GM21367 (cell line): ENCODE measurements around the gene NKD2.
"Not testable (repeated sequence)": the region's sequence is repeated elsewhere in the genome, so short reads cannot be mapped to it uniquely, and the experiment has no call there.

ENCODE experiments used
- ATAC-seq: cut with Tn5 transposase; IDR thresholded peaks from one replicate; pipeline ENCODE4 v1.9.1; 2021; ENCODE audit not compliant: unreplicated experiment

NKD2 gene

DNA sequence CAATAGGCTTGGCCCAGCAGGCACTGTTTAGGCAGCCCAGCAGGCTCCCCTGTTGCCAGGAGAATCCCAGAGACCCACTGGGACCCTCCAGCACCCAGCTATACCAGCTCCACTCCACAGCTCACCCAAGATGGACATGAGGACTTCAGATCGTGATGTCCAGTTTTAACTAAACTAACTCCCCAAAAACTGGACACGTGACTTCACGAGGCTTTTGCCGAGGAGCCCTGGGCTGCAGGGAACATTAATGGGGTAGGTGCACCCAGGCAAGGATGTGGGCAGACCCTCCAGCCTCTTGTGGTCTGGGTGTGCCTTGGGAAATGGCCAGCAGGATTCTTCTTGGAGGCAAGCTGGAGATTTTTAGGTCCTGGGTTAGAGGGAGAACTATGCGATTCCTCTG, 8.9 kb upstream of the NKD2 start:
- no peak for ATAC-seq

DNA sequence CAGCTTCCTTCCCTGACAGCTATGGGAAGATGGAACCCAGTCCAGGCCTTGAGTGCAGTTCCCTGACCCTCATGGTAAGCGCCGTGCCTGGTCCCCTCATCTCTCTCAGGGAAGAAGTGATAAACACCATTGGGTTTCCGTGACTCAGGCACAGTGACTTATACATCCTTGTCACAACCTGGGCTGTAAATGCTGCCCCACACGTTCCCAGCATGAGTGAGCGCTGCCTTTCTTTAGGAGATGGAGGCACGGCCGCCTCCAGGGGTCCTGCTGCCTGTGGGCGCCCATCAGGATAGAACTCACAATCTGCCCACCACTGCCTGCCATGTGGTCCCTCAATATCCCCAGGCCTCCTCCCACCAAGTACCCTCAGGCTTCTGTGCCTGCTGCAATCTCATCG, 8.3 kb upstream of the NKD2 start:
- ATAC-seq, result no peak

DNA sequence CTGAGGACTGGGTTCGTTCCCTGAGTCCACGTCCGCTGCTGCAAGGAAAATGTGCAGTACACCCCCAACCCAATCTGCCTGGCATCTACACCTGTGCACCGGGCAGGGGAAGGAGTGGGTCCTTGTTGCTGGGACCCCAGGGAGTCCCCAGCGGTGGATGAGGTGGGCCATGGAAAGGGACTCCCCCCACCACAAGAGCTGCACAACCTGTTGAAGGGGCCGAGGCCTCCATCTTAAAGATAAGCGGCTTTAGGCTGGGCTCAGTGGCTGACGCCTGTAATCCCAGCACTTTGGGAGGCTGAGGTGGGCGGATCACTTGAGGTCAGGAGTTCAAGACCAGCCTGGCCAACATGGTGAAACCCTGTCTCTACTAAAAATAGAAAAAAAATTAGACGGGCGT, 7.8 kb upstream of the NKD2 start:
- not testable (repeated sequence) for ATAC-seq

DNA sequence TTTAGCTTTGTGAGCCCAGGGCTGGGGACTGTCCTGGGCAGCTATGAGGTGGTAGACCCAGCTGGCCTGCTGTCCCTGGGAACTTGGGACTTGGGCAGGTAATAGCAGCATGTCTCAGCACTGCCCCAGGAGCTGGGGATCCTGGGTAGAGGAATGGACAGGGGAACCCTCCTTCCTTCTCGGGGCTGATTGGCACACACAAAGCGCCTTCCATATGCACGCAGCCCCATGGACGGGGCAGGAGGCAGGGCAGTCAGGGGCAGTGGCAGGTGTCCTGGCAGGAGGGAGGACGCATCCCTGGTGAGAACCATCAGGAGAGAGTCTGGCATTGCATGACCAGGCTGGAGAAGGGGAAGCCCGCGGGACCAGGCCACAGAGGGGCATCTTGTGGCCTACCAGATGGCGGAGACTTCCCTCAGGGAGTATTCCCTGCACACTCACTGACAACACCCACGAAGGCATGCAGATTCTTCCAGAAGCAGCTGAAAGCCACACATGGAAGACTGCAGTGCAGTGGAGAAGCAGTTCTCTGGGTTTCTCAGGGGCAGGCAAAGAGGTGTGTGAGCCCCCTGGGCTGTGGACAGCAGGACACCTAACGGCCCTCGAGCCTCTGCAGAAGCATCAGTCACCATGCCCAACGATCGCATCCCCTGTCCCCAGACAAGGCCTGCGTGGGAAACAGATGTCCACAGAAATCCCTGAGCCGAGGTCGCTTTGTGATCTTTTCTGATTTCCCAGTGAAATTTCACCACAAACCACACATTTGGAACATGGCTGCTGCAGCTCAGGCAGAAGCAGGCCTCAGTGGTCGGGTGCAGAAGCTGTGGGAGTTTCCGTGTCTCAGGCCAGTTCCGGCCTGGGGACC, 7.0 kb upstream of the NKD2 start:
- ATAC-seq, result no peak

DNA sequence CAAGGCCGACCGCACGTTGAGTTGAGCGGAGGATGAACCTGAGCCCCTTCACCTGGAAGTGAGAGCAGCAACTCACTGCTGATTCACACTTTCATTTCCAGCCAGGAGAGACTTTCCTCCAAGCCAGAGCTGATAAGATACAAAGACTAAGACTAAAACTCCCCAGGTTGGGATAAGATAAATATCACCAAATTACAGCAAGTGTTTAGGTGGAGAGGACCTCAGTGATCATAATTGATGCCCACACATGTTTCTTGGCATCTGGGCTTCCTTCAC, 6.4 kb upstream of the NKD2 start:
- ATAC-seq, result no peak

DNA sequence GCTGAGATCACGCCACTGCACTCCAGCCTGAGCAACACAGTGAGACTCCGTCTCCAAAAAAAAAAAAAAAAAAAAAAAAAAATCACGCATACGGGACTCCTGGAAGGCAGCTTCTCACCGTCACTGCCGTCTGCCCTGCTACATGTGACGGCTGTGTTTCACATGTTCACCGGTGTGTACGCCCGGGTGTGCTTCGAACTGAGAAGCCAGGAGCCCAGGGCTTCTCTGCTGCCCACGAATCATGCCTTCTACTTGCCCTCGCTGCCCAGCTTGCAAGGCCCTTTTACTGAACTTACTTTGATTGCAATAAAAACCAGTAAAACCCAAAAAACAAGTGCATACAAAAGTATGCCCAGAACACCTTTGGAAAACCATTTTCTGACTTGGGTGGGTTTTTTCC, 5.8 kb upstream of the NKD2 start:
- no peak for ATAC-seq

DNA sequence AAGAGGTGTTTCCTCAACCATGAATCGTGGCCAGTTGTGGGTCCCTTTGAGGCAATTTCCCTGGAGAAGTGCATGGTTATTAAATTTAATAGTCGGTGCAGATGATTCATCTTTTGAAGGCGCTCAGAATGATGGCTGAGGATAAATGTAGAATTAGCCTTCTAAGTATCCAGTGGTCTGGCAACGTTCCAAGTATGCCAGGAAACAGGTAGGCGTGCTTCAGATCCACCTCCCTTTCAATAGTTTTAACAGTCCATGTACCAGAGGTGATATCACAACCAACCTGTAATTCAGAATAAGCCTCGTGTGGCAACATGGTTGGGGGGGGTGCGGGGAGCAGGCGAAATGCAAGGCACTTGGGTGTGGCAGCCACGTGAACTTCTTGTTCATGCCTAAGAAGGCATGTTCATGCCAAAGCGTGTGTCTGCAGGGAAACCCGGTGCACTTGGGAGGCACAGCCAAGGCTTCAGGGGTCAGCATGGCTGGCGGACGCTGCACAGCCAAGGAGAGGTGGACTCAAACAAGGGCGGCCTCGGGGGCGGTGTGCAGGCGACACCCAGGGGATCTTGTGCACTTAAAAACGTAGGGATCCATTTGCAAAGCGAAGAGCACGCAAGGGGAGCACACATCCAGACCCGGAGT, 5.2 kb upstream of the NKD2 start:
- ATAC-seq, result no peak

DNA sequence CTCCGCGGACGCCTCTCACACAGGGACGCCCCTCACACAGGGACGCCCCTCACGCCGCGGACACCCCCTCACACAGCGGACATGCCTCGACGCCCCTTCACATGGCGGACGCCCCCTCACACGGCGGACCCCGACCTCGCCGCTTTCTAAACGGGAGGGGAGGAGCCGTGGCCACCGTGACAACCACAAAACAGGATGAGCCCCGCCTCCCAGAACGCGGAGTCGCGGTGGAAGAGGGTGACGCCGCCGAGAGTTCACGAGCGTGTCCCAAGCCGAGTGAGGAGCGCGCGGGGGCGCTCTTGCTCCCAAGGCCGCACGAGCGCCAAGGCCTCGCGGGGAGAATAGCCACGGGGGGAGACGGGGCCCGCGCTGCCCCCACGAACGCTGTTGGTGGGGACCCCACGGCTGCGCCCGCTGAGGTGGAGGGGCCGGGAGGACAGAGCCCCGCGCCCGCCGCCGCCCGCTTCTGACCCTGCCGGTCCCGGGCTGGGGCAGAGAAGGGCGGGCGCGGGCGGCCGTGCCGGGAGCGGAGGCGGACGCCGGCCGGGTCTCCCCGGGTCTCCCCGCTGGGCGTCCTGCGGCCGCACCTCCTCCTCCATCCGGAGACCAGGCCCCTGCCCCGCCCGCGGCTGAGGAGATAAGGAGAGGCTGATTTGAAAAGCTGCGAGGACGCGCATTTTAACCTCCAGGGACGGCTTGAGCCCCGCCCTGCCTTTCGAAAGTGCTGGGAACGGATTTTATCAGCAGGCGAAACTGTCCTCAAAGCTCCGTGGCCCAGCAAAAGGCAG, 3.9 kb upstream of the NKD2 start:
- ATAC-seq, result no peak

DNA sequence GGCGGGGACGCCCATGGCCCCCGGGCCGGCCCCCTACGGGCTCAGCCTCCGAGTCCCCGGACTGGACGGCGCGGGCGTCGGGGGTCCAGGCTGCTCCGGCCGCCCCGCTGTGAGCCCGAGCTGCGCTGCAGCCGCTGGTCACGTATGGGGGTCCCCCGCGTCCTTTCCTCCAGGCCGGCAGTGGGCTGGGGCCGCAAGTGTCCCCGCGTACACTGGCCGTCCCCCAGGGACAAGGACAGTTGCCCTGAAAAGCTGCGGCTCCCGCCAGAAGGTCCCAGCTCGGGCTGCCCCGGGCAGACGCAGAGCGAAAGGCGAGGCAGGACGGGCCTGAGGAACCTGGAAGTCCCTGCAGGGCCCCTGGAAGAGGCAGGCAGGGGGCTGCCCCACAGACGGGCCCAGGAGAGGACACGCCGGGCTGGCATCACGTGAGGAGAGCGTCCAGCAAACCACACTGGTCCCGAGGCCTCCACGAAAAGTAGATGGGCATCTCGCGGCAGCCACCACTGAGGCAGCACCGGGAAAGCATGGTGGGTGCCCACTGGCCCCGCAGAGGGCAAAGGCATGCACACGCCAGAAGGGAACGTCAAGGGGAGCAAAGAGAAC, 3.3 kb upstream of the NKD2 start:
- ATAC-seq, result no peak

DNA sequence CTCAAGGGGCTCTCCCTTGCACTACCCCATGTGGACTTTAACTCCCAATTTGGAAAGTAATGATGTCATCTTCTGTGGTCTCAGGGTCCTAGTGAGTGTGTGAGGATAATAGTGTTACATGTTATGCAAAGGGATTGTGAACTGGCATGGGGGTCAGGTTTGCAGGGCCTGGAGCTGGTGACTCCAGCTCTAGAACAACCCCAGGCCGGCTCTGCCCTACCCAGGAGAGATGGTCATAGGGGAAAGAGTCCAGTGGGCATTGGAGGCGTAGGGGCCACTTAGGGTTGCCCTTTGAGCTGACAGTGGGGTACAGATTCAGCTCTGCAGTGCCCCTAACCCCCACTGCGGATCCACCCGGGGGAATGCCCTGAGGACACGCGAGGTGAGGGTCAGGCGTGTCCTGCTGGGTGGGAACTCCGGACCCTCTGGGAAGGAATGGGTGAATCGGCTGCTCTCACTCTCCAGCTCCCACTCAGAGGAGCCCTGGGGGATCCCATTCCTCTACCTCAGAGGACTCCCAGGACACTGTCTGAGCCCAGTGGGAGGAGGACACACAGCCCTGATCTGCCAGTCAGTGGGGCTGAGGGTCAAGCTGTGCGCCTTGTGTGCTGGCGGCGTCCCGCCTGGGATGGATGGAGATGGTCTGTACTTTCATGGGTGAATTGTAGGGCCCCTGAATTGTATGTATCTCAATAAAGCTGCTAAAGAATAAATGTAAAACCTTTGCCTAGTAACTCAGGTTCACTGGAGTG, 2.5 kb upstream of the NKD2 start:
- no peak for ATAC-seq

DNA sequence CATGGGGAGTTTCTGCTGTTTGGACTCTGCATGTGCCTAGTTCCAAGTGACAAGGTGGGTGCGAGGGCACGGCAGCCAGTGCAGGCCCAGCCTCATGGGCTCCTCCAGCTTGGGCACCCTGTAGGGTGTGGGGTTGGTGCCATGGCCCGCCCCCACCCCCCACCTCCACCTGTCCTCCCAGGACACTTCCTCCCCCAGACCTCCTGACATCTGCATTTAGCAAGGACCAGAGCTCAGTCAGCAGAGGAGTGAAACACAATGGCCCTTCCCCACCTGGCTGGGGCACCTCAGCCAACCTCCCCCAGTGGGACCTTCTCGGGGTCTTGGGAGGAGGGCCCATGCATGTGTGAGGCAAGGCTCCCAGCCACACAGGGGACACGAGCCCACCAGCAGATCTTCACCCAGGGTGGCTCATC, 1.9 kb upstream of the NKD2 start:
- ATAC-seq, result no peak

DNA sequence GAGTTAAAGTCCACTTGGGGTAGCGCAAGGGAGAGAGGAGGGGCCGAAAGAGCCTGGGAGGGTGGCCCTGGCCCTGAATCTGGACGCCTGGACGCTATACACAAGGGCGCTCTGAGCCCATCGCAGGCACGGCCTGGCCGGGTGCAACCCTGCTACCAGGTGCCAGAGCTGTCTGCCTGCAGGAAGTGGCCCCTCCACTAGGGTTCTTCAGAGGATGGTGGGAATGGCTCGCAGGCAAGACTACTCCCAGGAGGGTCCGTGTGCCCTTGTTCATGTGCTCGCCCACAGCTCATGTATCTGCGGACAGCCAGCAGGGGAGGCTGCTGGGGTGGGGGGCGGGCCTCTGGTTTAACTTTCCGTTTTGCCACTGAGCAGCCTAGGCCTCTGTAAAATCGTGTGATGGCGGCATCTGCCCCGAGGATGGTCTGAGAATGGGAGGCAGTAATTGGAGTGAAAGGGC, 1.4 kb upstream of the NKD2 start:
- ATAC-seq, result no peak

DNA sequence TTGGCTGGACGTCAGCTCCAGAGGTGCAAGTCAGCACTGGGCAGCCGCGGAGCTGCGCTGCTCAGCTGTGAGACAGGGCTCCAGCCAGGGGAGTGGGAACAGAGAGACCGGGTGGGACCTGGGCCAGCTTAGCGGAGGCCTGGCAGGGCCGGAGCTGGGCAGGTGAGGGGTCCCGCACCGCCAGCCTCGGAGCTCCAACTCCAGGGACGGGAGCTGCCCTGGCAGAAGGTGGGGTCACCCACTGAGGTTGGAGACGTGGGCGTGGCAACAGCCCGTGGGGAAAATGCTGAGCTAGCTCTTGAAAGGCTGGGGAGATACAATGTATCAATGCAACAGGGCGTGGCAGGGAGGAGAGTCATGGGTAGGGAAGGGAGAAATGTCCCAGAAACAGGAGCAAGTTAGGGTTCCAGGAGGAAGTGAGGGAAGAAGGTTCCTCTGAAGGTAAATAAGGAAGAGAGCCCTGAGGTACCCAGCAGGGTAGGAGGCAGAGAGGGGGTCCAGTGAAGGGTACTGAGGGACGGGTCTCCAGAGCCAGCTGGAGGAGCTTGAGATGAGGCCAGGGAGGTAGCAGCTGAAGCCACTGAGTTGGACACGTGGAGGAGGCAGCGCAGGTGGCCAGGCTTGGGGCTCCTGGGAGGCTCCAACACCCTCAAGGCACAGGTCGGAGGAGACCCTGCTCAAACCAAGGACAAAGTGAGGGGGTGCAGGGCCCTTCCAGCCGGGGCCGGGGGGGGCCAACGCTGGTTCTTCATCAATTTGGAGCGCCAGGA, 736 bp upstream of the NKD2 start:
- ATAC-seq, result no peak

DNA sequence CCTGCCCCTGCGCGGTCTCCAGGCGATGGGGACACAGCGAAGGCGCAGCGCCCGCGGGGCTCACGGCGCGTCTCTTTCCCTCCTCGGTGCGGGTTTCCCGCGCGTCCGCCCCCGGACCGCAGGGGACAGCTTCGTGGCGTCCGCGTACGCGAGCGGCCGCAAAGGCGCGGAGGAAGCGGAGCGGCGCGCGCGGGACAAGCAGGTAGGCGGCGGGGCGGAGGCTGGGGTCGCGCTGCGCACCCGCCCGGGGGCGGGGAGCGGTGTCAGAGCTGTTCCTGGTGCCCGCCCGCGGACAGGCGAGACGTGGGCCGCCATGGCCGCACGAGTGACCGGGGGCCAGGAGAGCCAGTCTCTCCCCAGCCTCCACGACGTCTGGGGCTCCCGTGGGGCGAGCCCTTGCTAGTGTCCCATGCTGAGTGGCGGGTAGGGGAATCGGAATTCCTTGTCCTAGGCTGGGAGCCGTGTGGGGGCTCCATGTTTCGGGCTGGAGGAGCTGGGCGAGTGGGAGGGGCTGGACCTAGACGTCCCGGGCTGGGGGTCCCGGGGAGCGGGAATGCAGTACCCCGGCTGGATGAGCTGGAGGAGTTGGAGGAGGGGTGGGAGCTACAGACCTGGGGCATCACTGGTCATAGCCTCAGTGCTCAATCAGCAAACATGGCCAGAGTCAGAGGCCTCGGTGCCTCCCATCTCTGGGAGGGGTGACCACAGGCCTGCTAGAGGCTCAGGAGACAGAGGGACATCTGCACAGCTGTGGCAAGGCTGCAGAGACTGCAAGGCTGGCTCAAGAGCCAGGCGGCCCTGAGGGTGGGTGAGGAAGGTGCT, 968 bp downstream of the NKD2 start:
- no peak for ATAC-seq

DNA sequence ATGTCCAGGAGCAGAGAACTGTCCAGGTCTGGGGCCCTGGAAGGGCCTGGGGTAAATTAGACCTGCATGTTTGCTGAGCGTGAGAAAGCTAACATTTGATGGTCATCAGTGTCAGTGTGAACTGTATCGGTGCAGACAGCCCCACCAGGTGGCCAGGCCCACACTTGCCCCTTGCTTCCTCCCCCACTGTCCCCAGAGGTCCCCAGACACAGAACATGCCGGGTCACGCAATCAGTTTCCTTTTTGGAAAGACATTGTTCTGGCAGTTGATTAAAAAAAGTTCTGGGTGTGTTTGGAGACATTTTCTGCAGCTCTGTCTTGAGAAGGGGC, 1.5 kb downstream of the NKD2 start:
- ATAC-seq, result no peak

DNA sequence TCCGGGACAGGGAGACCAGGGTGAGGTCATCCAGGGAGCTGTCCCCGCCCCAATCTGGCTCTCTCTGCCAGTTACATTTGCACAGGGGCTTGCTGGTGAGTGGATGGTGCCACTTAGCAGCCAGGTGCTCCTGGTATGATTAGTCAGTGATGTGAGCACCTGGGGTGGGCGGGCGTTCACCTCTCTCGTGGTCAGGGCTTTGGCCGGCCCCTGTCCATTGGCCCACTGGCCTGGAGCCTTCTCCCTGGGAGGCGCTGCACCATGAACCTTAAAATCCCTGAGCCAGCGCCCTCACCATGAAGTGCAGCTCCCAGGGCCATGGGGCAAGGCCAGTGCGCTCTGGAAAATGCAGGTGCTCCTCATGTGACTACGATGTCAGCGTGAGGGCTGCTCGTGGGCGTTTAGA, 2.0 kb downstream of the NKD2 start:
- ATAC-seq, result no peak

DNA sequence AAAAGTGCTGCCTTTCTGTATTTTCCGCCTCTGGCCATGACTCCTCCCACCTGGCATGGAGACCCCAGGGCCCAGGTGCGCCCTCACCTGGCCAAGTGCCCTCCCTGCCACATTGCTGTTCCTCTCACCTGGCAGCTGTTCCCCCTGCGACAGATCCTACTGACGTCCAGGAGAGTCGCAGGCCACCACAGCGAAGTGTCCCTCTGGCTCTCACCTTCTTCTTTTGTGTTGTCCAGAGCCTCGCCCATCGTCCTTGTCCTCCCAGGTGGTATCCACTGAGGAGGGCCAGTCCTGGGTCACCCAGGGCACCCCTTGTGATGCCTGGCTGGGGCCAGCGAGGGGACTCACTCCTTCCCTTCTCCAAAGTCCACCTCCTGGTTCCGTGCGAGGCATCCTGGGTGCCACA, 2.6 kb downstream of the NKD2 start:
- ATAC-seq, result no peak

DNA sequence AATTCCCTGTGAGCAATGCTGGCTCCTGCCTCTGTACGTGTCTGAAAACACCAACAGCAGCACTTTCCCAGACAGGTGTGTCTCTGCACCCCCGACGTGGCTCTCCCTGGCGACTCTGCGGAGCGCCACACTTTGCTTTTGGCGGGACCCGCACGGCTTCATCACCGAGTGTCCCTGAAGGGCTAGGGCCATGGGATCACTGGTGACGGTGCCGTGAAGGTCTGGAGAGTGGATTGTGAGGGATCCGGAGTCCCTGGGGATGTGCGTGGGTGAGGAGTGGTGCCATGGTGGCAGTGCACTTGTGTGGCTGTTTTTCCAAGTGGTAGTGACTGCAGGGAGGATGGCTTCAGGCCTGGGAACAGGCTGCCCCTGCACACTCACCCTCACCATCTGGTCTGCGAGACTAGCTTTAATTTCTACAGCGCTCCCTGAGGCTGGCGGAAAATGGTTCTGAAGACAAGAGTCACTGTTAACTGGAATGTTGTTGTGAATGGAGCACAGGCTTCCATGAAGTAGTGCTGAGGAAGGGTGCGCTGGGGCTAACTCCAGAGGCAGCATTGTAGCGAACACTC, 3.2 kb downstream of the NKD2 start:
- ATAC-seq, result no peak

DNA sequence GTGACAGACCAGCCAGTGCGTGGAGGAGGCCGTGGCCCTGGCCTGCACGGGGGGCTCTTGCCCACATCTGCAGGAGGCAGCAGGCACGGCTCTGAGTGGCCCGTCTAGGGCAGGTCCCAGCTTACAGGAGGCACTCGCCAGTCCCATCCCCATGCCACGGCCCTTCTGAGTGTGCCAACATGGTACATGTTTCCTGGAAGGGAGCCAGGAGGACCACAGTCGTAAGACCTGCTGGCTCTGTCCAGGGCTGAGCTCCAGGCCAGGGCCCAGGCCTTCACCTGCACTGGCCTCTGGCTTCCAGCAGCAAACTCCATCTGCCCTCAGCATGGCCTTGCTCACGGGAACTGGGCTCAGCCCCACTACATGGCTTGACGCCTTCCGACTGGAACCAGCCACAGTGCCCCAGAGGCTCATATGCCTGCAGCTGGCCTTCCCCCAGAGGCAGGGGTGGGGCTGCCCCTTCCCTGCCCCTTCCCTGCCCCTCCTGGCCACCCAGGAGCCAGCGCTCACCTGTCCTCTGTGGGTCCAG, 3.8 kb downstream of the NKD2 start:
- no peak for ATAC-seq
